NCI-H2081 (cell line): ENCODE data around the gene BAZ1B.
"Not testable (repeated sequence)": the region's sequence is repeated elsewhere in the genome, so short reads cannot be mapped to it uniquely, and the experiment has no call there.

ENCODE experiments used
- DNase-seq, 2 experiments: peaks; one replicate each; lab custom pipeline; 2025; lab: John Stamatoyannopoulos, UW

The BAZ1B gene

DNA sequence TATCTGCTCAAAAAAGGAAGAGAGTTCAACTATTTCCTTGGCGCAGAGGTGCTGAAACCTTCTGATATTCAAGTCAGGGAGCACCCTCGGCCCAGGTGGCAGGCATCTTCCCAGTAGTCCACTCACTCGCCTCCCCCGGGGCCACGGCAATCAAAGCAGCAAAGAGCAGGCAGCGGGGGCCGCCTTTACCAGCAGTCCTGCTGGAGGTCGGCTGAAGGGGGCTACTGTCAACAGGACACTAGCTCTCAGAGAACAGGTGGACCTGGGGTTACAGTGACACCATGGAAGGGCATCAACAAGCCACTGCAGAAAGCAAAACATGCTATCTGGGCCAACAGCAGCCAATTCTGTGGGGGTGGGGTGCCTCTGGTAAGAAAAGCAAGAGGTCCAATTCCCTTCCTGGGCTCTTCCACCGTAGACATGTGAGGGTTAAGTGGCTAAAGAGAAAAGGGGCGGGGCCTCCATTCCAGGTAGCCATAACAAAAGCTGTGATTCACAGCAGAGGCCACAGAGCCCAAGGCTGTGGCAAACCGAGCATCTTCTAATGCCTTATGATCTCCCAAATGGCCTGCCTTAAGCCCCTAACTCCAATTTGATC, 79.1 kb downstream of the BAZ1B start:
- DNase-seq: no peak

DNA sequence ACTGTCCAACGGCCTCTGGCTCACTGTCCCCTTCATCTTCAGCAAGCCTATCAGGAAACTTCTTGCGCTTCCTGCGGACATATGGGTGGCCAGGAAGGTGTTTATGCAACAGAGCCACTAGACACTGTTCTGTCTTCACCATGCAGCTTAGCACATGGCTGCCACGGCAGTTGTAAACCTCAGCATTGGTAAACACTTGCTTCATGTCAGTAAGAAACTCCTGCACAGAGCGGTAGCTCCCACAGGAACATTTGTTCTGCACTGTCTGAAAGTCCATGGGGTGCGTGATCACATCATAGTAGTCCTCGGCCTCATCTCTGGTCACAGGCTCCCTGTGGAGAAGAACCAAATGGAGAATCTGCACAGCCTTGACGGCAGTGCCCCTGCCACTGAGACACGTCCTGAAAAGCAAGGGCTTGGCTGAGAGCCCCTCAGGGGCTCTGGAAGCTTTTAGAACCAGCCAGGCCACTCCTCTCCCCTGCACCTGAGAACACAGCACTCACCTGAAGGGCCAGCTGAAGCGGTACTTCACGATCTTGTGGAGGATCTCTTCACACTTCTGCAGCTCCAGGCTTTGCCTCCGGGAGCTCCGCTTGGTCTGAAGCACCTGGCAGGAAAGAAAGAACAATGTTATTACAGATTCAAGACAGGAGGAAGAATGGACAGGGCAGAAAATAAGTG, 79.7 kb downstream of the BAZ1B start:
- no peak for DNase-seq

DNA sequence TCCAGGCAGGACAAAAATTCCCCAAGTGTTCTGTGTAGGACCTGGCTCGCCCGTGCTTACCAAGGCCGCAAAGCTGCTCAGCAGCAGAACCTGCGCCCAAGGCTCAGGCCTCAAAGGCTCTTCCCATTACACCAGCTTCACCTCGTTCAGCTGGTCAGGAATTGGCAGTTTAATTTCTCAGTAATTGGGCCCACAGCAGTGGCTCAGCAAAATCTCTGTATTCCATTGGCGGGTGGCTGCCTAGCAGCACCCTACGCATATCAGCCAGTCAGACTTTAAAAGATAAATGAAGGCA, 82.7 kb downstream of the BAZ1B start:
- DNase-seq: no peak

DNA sequence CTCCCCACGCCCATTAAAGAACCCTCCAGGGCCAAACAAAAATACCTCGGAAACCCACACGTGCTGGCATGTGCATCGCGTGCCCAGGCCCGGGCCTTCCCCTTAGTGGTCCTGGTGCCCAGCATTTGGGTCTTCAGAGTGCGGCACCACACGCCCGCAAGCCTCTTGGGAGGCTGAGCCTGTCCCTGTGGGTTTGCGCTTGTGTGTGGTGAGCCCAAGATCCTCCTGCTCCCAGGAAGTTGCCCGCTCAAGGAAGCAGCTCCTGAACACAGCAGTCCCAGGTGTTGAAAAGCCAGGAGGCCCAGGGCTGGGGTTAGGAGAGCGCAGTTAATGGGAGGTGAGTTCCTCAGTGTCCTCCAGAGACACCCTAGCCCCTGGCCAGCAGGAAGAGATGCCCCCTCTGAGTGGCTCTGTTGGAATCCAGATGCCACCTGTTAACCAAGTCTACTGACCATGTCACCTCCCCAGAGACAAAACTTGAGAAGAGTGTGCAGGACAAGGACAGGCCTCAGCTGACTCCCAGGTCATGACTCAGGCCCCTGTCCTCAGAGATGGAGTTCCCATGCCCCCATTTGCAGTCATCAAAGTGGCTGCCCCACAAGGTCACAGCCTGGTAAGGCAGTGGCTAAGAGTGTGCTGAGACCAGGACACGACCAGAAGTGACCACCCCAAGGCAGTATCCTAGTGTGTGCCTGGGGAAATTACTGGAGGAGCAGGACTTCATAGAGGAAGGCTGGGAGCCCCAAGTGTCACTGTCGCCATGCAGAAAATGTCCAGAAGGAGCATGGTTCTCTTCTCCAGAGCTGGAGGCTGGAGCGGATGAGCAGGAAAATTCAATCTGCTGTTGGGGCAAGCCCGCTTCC, 83.3 kb downstream of the BAZ1B start:
- no peak for DNase-seq

DNA sequence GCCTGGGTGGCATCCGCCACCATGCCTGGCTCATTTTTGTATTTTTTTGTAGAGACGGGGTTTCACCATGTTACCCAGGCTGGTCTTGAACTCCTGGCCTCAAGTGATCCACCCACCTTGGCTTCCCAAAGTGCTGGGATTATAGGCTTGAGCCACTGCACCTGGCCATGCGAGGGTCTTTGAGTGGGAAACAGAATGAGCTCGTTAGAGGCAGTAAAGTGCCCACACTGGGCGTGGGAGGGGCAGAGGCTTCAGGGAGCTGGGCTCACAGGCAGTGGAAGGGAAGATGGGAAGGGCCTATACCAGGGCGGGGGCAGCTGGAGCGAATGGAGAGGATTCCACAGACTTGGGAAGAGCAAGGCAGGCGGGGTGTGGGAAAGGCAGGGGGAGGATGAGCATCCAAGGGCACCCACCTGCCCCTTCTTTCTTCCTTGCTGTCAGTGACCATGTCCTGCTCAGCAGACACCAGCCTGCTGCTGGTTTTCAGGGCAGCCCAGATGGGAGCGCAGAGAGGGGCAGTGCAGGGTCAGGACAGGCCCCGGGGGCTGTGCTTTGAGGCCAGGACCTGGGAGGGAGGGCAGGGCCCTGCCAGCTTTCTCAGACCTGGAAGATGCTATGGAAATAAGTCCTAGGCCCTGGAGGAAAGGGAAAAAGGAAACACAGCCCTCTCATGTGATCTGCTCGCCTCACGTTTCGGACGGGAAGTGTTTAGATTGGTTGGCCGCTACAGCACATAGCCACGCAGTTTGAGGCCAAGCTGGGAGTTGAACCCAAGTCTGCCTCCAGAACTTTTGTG, 84.3 kb downstream of the BAZ1B start:
- no peak for DNase-seq

DNA sequence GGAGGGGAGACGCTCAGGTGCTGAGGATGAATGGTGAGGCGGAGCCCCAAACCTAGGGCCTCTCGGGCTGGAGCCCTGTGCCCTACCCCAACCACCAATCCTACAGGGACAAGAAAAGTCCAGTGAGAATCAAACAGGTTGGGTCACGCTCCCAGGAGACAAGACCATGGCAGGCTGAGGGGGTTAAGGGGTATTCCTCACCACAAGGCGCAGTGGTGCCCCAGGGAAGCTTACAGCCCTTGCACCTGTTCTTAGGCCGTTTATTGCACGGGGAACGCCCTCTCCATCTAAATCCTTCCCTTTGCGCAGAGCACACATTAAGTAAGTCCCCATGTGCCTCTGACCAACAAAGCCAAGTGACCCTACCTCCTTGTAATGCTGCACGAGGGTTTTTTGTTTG, 85.0 kb downstream of the BAZ1B start:
- peak in 1 of 2 experiments; percentile 44 for DNase-seq

DNA sequence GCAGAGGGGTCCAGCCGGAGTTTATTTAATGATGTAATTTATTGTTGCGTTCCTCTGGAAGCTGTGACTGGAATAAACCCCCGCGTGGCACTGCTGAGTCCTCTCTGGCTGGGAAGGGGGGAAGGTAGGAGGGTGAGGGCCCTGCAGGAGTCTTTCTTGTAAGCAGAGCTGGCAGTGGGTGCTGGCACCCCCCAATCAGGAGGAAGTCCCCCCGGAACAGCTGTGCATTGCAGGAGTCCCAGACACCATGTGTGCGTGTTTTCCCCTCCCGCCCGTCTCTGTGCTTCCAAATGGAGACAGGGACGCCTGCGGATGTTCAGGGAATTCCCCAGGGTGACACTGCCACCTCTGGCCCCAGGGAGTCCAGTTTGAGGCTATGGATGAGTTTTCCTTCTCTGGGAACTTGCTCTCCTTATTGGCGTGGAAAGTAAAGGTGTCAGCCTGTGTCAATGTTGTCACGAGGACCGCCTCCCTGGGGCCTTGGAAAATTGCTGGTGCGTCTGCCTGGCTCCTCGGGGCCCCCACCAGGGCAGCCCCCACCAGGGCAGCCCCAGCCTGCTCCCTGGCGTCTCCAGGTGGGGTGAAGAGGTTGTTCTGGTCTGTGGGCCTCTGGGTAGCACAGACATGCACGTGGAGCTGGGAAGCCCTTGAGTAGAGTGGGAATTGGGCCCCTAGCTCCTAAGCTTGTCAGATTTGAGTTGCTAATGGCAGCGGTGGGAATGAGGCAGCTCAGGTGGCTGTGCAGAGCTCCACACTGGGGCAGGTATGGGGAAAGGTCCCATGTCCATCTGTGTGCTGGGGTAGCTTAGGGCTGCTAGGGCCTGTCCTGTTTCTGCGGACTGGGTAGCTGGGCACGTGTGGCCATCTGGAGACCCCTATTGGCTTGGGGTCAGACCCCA, 85.8 kb downstream of the BAZ1B start:
- peak in 1 of 2 experiments; percentile 37 for DNase-seq

DNA sequence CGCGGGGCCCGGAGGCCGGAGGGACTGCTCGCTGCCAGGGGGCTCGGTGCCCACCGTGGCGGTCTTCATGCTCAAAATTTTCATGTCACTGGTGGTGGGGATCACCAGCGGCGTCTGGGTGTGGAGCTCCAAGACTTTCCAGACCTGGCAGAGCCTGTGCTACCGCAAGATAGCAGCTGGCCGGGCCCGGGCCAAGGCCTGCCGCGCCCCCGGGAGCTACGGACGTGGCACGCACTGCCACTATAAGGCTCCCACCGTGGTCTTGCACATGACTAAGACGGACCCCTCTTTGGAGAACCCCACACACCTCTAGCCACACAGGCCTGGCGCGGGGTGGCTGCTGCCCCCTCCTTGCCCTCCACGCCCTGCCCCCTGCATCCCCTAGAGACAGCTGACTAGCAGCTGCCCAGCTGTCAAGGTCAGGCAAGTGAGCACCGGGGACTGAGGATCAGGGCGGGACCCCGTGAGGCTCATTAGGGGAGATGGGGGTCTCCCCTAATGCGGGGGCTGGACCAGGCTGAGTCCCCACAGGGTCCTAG, 86.6 kb downstream of the BAZ1B start:
- no peak for DNase-seq

DNA sequence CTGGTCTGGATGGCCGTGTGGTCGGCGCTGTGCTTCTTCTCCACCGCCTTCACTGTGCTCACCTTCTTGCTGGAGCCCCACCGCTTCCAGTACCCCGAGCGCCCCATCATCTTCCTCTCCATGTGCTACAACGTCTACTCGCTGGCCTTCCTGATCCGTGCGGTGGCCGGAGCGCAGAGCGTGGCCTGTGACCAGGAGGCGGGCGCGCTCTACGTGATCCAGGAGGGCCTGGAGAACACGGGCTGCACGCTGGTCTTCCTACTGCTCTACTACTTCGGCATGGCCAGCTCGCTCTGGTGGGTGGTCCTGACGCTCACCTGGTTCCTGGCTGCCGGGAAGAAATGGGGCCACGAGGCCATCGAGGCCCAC, 87.4 kb downstream of the BAZ1B start:
- no peak for DNase-seq

DNA sequence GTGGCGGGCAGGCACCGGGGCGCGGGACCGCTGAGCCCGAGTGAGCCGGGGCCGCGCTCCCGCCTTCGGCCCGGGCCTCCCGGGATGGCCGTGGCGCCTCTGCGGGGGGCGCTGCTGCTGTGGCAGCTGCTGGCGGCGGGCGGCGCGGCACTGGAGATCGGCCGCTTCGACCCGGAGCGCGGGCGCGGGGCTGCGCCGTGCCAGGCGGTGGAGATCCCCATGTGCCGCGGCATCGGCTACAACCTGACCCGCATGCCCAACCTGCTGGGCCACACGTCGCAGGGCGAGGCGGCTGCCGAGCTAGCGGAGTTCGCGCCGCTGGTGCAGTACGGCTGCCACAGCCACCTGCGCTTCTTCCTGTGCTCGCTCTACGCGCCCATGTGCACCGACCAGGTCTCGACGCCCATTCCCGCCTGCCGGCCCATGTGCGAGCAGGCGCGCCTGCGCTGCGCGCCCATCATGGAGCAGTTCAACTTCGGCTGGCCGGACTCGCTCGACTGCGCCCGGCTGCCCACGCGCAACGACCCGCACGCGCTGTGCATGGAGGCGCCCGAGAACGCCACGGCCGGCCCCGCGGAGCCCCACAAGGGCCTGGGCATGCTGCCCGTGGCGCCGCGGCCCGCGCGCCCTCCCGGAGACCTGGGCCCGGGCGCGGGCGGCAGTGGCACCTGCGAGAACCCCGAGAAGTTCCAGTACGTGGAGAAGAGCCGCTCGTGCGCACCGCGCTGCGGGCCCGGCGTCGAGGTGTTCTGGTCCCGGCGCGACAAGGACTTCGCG, 88.0 kb downstream of the BAZ1B start:
- peak in 1 of 2 experiments; percentile 66 for DNase-seq

DNA sequence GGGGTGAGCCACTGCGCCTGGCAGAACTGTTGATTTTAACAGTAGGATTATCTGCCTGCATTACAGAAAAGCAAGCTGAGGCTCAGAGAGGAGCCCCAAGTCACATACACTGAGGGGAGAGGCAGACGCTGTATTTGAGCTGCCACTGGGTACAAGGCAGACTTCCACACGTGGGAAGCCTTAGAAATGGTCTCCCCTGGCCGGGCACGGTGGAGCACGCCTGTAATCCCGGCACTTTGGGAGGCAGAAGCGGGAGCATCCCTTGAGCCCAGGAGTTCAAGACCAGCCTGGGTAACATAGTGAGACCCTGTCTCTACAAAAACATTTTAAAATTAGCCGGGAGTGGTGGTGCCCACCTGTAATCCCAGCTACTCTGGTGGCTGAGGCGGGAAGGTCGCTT, 89.4 kb downstream of the BAZ1B start:
- no peak for DNase-seq

DNA sequence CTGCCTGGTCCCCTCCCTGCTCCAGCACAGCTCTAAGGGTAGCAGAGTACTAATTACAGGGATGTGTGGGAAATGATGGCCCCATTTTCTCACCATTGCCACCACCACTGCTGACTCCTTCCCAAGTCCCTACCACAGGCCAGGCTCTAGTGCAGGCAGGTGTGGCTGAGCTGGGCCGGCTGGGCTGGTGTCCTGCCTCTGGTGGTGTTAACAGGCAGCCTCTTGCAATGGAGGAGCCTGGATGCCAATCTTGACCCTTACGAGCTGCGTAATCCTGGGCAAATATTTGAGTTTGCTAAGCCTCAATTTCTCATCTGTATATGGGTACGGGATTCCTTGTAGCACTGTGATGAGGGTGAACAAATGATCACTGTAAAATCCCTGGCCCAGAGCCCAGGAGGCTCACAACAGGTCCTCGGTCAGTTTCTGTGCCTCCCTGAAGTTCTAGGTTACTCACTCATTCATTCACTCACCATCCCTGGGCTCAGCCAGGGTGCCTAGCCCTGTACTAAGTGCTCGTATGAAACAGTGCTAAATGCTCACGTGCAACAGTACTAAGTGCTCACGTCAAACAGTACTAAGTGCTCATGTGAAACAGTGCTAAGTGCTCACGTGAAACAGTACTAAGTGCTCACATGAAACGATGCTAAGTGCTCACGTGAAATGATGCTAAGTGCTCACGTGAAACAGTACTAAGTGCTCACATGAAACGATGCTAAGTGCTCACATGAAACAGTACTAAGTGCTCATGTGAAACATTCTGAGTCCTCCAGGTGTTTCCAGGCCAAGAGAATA, 90.9 kb downstream of the BAZ1B start:
- DNase-seq: no peak

DNA sequence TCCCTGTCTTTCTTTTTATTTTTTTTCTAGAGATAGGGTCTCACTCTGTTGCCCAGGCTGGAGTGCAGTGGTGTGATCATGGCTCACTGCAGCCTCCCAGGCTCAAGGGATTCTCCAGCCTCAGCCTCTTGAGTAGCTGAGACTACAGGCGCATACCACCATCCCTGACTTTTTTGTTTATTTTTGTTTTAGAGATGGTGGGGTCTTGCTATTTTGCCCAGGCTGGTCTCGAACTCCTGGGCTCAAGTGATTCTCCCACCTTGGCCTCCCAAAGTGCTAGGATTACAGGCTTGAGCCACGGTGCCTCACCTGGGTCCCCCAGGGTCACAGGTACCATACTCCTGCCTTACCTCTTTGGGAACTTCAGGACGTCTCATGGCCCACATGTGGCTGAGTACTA, 91.6 kb downstream of the BAZ1B start:
- not testable (repeated sequence) for DNase-seq

DNA sequence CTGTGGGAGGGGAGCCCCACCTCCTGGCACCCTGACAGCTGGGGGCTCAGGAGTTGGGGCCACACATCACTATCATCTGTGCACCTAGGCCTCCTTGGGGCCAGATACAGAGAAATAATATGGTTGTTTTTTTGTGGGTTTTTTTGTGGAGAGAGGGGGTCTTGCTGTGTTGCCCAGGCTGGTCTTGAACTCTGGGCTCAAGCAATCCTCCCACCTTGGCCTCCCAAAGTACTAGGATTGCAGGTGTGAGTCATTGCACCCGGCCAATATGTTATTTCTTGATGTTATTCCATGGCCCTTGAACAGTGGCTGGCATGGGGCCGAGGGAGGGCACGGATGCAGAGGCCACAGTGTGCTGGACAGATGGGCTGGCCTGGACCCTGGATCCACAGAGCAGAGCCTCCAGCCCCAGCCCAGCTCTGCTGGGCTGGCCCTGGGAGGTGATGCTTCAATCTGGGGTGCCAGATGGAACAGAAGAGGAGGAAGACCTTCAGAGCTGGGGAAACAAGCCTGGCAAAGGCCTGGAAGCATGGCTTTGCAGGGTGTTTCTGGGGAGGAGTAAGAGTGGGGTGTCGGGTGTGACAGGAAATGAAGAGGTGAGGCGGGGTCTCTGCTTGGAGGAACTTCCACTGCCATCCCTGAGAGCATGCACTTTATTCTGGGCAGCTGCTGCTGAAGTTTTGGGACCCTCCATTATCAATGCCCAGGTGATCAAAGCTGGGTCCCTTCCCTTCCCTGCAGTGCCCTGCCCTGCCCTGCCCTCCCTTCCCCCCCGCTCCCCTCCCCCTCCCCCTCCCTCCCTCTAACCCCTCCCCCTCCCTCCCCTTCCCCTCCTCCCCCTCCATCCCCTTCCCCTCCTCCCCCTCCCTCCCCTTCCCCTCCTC, 92.2 kb downstream of the BAZ1B start:
- no peak for DNase-seq

DNA sequence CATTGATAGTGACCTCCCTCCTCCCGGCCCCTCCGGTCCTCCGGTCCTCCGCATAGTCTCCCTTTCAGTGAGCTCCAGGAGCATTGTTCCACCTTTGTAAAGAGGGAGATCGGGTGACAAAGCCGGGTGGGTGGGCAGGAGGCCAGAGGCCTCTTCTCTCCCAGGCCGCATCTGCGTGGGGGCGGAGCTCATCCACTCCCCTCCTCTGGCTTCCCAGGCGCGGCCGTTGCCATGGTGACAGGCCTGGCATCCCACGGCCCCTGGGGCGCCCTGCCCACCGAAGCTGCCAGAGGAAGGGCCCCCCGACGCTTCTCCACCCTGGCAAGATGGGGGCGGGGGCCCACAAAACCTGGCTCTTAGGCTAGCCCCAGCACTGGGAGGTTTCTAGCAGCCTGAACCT, 92.9 kb downstream of the BAZ1B start:
- DNase-seq: peak; percentile 47 to 48

DNA sequence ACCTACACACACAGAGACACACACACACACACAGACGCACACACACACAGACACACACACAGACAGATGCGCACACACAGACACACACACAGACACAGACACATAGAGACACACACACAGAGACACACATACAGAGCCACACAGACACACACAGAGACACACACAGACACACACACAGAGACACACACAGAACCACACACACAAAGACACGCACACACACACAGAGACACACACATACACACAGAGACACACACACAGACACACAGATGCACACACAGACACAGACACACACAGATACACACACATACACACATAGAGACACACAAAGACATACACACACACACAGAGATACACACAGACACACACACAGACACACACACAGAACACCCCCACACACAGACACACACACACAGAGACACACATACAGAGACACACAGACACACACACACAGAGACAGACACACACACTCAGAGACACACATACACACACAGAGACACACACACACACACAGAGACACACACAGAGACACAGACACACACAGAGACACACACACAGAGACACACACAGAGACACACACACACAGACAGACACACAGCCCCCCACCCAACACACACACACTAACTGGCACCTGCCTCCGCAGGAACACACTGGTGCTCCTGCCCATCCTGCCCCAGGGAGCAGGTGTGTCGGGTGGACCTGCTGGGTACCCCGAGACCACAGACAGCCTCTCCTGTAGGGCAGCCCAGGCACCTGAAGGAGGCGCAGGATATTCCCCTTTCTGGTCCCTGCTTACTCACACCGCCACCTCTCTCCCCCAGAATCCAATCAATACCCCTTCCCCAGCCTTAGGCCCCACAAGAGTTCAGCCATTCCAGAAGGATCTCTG, 93.9 kb downstream of the BAZ1B start:
- no peak for DNase-seq

DNA sequence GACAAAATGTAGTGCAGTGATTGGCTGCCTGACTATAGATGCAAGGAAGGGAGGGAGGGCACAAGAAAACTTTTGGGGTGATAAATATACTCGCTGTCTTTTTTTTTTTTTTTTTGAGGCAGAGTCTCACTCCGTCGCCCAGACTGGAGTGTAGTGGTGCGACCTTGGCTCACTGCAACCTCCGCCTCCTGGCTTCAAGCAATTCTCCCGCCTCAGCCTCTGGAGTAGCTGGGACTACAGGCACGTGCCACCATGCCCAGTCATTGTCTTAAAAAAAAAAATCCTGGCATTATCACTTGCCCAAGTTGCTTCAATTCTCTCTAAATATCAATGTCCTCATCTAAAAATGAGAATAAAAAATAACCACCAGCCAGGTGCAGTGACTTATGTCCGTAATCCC, 96.1 kb downstream of the BAZ1B start:
- no peak for DNase-seq
